Stimulated activated CD8-positive, alpha-beta memory T cell treated with anti-CD3 and anti-CD28 coated beads, Interleukin-15, amount 100 ng/mL, for 1 hour (primary cell): ENCODE results near the gene EHD4.
A peak's percentile ranks its signal among the peaks of the same experiment; 100 is the strongest.

Source experiments
- DNase-seq: peaks from one replicate; pipeline ENCODE4 v3.0.0-alpha.2; 2020; ENCODE audit warnings: low read depth

EHD4 gene

GRCh38 chr15:41994772-41995475 is 22.6 kb upstream of the EHD4 start:
- DNase-seq = no peak

- no peak for DNase-seq
These were observed 21.9 kb upstream of the EHD4 start for GRCh38 chr15:41994171-41994650.

DNA sequence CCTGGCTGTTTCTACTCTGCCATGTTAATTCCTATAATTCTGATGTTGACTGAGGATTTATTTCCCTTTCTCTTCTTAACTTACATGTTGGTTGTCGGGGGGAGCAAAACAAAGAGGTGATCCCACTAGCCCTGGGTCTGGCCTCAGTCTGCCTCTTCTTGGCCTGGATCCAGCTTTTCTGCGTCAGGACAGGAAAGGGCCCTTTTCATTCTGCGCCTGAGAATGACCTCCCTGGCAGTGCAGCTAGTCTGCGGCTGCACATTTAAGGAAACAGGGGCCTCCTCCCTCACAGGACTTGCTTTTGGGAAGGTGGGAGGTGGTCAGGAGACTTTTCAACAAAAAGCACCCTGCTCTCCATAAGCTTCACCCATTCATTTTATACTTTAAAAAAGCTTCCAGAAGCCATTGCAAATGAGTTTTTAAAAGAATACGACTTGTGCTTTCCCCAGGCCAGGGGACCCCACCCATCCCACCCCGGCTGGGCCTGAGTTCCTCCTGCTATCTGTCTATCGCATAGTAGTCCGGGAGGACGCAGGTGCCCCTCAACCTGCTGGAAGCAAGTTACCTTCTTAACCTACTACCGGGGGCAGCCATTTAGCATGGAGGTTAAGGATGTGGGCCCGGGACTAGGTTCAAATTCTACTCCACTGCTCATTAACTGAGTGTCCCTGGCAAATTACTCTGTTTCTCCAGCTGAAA is 21.3 kb upstream of the EHD4 start:
- DNase-seq = no peak

- DNase-seq = no peak
These were observed 20.4 kb upstream of the EHD4 start for GRCh38 chr15:41992803-41993190.

DNA sequence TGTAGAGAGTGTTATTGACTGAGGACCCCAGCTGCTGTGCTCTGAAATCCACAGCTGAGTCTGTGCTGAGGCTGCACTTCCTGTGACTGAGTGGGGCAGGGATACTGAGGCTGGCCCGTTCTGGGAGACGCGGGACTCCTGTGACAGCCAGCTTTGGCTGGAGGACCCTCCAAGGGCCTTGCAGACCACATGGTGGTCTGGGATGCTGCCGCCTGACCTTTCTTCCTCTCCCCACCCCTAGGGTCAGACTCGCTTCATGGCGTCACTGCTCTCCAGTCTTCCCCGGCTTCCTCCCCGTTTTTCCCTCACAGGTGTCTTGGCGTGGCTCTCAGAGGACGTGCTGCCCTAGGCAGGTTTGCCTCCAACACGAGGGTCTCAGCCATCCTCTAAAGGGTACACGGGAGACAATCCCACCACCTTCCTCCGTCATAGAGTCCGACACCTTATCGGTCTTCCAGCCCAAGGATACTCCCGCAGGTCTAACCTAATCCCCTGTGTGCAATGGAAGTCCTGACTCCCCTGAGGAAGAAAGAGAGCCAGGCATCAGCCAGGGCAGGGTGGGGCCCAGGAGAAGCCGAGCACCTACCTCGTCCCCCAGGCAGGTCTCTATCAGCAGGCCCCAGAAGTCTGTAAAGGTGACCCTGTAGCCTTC is 19.9 kb upstream of the EHD4 start:
- no peak for DNase-seq

DNA sequence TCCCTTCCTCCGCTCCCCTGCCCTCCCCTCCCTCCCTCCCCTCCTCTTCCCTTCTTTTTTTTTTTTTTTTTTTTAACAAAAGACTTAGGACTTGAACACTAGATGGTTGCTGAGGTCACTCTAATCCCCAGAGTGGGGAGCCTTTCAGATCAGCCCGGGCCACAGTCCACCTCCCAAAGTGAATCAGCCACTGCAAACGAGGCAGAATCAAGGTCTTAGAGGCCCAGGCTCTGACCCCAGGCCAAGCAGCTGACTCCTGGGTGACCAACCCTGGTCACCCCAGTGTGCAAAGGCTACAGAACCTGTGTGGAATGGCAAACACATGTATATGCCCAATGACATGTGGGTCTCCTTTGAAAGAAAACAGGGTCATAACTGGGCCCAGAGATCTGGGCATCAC is 18.3 kb upstream of the EHD4 start:
- no peak for DNase-seq

GRCh38 chr15:41990243-41990605 is 17.9 kb upstream of the EHD4 start:
- DNase-seq = no peak

GRCh38 chr15:41989573-41990242 is 17.4 kb upstream of the EHD4 start:
- DNase-seq = peak; percentile 78

- no peak for DNase-seq
These were observed 16.7 kb upstream of the EHD4 start for GRCh38 chr15:41988896-41989572.

DNA sequence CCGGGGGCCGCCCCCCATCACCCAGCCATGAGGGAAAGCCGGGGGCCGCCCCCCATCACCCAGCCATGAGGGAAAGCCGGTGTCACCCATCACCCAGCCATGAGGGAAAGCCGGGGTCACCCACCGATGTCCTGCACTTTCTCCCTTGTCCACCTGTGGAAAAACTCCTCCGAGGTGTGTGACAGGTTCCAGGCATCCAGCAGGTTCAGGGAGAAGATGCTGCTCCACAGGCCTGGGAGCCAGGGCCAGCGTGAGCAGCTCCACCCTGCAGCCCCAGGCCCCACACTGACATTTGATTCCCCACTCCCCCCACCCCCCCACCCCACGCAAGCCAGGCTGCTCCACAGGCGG is 15.5 kb upstream of the EHD4 start:
- DNase-seq = no peak

DNA sequence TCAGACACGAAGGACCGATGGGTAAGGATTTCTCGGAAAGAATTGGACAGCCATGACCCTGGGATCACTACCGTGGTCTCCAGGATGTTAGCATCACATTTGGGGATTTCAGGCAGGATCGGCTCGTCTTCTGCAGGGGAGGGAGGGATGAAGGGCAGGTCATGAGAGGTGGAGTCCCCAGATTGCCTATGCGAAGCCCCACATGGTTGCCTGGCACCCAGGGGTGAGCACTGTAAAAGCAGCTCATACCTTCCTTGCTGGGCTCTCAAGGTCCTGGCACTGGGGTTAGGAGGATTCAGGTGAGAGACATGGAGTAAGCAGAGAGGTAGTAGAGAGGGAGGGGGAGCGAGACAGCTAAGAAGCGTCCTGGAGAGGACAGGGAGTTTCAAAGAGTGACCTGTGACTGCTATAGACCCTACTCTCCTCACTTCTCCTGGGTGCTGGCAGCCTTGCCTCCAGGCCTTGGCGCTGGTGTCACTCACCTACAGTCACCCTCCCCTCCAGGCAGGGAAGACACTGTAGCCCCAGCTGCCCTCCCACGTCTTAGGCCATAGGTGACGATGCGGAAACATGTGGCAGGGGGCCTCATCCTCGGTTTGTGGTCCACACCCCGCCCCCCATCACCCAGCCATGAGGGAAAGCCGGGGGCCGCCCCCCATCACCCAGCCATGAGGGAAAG is 15.0 kb upstream of the EHD4 start:
- no peak for DNase-seq

GRCh38 chr15:41985236-41986160 is 13.1 kb upstream of the EHD4 start:
- no peak for DNase-seq

- no peak for DNase-seq
These were observed 12.3 kb upstream of the EHD4 start for GRCh38 chr15:41984622-41985021.

DNA sequence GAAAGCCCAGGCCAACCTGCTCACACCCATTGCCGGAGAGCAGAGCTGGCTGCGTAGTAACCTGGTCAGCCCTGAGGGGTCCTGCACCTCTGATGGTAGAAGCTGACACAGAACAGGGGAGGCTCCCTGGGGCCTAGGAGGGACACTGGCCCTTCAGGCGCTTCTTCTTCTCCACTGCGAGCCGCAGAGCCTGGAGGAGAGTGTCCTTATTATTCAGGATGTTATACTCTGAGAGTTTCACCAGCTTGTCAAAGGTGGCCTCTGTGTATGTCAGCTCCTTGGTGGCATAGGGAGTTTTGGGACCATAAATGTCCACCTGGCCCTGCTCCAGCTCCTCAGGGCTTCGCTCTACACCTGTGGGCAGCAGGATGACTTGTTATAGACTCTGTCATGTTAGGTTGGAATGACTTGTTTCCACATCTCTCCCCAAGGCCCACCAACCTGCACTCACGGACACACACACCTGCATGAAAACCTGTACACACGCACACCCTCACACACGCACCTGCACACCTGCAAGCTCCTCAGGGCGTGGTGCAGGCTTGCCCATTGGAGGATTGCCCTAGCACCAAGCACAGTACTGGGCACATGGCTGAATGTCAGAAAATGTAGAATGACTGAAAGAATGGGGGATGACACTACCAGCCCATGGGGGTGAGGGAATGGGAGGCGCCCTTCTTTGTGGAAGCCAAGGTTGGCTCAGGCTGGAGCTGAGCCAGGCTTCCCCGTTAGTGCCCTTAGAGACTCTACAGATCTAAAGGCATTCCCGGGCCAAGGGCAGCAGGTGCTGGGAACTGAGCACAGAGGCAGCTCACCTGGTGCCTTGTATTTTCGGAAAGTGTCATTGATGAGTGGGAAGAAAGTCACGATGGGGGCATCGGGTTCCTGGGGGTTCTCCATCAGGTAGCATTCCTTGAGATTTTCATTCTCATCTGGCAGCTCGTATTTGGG is 11.5 kb upstream of the EHD4 start:
- no peak for DNase-seq

DNA sequence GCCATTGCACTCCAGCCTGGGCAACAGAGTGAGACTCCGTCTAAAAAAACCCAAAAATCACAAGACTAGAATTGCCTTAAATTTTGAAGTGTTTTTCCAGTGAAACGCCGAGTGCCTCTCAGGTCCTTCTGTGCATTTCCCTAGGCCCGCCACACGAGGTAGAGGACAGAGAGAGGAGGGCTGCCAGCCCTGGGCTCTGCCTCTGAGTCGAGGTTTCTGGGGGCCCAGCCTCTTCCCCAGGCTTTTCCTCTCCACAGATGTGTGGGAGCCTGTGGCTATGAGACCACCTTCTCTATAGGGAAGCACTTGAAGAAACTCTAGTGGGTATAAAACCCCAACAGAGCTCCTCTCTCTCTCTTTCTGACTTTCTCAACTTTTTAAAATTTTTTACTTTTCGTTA is 10.9 kb upstream of the EHD4 start:
- DNase-seq = no peak

- no peak for DNase-seq
These were observed 10.0 kb upstream of the EHD4 start for GRCh38 chr15:41982133-41982930.

DNA sequence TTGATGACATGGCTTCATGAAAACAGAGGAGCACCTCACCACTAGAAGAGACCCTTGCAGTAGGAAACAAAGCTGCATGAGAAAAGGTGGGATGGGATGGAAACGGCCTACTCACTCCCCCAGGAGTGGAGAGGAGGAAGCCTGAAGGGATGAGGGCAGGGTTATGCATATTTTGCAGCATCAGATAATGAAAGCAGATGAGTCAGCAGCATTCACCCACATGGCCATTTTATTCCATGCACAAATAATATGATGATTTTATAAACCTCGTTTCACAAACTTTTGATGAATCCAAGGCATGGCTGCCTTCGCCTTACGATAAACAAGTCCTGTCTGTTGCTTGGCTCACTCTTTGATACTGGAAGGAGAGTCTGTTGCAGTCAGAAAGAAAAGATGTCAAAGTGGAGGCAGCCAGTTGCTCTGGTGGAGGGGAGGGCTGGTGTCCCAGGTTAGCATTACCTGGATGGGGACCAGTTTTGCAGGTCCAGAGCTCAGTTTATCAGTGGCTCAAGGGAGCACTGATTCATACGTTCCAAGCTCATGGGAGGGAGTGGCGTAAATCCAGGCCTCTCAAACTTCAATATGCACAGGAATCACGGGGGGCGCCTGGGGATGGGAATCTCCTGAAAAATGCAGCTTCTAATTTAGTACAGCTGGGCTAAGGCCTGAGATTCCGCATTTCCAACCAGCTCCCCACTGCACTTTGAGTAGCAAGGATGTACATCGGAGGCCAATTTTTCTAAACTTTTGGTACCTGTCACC is 9.2 kb upstream of the EHD4 start:
- DNase-seq = no peak
